DOHH2 (cell line): ENCODE data around the gene USP17L5.
"Not testable (repeated sequence)": the region's sequence is repeated elsewhere in the genome, so short reads cannot be mapped to it uniquely, and the experiment has no call there.

ENCODE experiments used
- H3F3A ChIP-seq: fragments of 200-600 bp; sonication (generic), shearing (Covaris generic); 2 replicates; pipeline ENCODE4 v1.6.0; 2016; ENCODE audit warnings: antibody characterized with exemption, mild to moderate bottlenecking; ENCODE audit not compliant: control insufficient read depth, insufficient read depth
- H3K27ac ChIP-seq: fragments of 200-600 bp; sonication (generic); 2 replicates; pipeline ENCODE4 v1.5.1; 2014; ENCODE audit warnings: low read depth, mild to moderate bottlenecking, low read length, moderate library complexity
- H3K27me3 ChIP-seq: fragments of 200-600 bp; sonication (generic); 2 replicates; pipeline ENCODE4 v1.6.1; 2014; ENCODE audit warnings: mild to moderate bottlenecking, low read length, mixed read lengths; ENCODE audit not compliant: control insufficient read depth
- H3K36me3 ChIP-seq: fragments of 200-600 bp; sonication (generic); 2 replicates; pipeline ENCODE4 v1.6.1; 2014; ENCODE audit warnings: mild to moderate bottlenecking, low read length, moderate library complexity, mixed read lengths; ENCODE audit not compliant: control insufficient read depth
- H3K4me1 ChIP-seq: fragments of 200-600 bp; sonication (generic); 2 replicates; pipeline ENCODE4 v1.6.1; 2014; ENCODE audit warnings: mild to moderate bottlenecking, low read length, mixed read lengths; ENCODE audit not compliant: control insufficient read depth
- H3K4me2 ChIP-seq: fragments of 200-600 bp; sonication (generic); 2 replicates; pipeline ENCODE4 v1.6.0; 2014; ENCODE audit warnings: mild to moderate bottlenecking, low read length, moderate library complexity
- H3K4me3 ChIP-seq: fragments of 200-600 bp; sonication (generic); 2 replicates; pipeline ENCODE4 v1.5.1; 2014; ENCODE audit warnings: mild to moderate bottlenecking, low read length, mixed read lengths
- H3K79me2 ChIP-seq: fragments of 200-600 bp; sonication (generic); 2 replicates; pipeline ENCODE4 v1.6.1; 2014; ENCODE audit warnings: mild to moderate bottlenecking, low read length, mixed read lengths; ENCODE audit not compliant: control insufficient read depth
- H3K9me2 ChIP-seq: fragments of 200-600 bp; sonication (generic); replicated peaks from 2 replicates; pipeline ENCODE4 v1.6.1; 2014; ENCODE audit warnings: mild to moderate bottlenecking, low read length, mixed read lengths; ENCODE audit not compliant: control insufficient read depth
- H3K9me3 ChIP-seq: fragments of 200-600 bp; sonication (generic); 2 replicates; pipeline ENCODE4 v1.6.1; 2014; ENCODE audit warnings: antibody characterized with exemption, low read length, mixed read lengths; ENCODE audit not compliant: control insufficient read depth, insufficient read depth
- H4K20me1 ChIP-seq: fragments of 200-600 bp; sonication (generic); 2 replicates; pipeline ENCODE4 v1.6.0; 2014; ENCODE audit warnings: low read depth, mild to moderate bottlenecking, antibody characterized with exemption, low read length, moderate library complexity; ENCODE audit not compliant: control insufficient read depth, insufficient read depth
- CTCF ChIP-seq: fragments of 200-600 bp; sonication (generic); IDR thresholded peaks from one replicate; pipeline ENCODE4 v1.5.1; 2014; ENCODE audit warnings: antibody characterized with exemption, mild to moderate bottlenecking, low read depth, low read length; ENCODE audit not compliant: poor library complexity, severe bottlenecking
- EZH2phosphoT487 ChIP-seq: fragments of 200-600 bp; sonication (generic); IDR thresholded peaks from 2 replicates; pipeline ENCODE4 v1.6.1; 2017; ENCODE audit warnings: borderline replicate concordance, mild to moderate bottlenecking, antibody characterized with exemption, low read length, moderate library complexity, mixed read lengths

Gene USP17L5

DNA sequence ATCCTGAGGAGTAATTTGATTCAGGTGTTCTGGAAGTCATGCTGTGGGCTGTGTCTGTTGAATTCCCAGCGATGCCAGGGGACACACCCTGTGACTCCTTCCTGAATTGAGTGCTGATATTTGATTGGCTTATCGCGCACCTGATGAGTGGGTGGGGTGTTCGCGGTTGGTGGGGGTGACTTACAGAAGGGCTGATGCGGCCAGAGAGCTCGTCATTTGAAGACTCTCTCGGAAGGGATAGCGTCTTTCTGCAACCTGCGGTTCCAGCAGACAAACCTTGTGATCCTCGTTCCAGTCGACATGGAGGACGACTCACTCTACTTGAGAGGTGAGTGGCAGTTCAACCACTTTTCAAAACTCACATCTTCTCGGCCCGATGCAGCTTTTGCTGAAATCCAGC is 14.1 kb downstream of the USP17L5 start, which contains the start of gene USP17L29:
TSS of gene USP17L29 (plus strand) at position 301 of the 400 bp plus-strand sequence. CDS start at position 301, 0 bp downstream.
- not testable (repeated sequence) for H3K4me1 ChIP-seq, H3F3A ChIP-seq, H3K9me3 ChIP-seq, H3K27me3 ChIP-seq, H3K4me3 ChIP-seq, H3K9me2 ChIP-seq, H3K36me3 ChIP-seq, H4K20me1 ChIP-seq, H3K4me2 ChIP-seq, H3K27ac ChIP-seq, H3K79me2 ChIP-seq

- H4K20me1 ChIP-seq, H3K9me3 ChIP-seq, H3K4me2 ChIP-seq, H3K36me3 ChIP-seq, H3K27me3 ChIP-seq, H3K4me1 ChIP-seq, H3F3A ChIP-seq, H3K9me2 ChIP-seq, H3K79me2 ChIP-seq, H3K27ac ChIP-seq, H3K4me3 ChIP-seq: not testable (repeated sequence)
Observed at GRCh38 chr4:9362829-9363228, 23.6 kb downstream of the USP17L5 start, which contains the start of gene USP17L30. Gene USP17L30 (plus strand): TSS chr4:9363129. CDS start chr4:9363129, 0 bp downstream.

- H3K27ac ChIP-seq, H4K20me1 ChIP-seq, H3K9me3 ChIP-seq, H3K4me1 ChIP-seq, H3F3A ChIP-seq, H3K27me3 ChIP-seq, H3K4me2 ChIP-seq, H3K4me3 ChIP-seq, H3K36me3 ChIP-seq, H3K79me2 ChIP-seq, H3K9me2 ChIP-seq: not testable (repeated sequence)
Observed at GRCh38 chr4:9379881-9380280, 40.7 kb downstream of the USP17L5 start.

DNA sequence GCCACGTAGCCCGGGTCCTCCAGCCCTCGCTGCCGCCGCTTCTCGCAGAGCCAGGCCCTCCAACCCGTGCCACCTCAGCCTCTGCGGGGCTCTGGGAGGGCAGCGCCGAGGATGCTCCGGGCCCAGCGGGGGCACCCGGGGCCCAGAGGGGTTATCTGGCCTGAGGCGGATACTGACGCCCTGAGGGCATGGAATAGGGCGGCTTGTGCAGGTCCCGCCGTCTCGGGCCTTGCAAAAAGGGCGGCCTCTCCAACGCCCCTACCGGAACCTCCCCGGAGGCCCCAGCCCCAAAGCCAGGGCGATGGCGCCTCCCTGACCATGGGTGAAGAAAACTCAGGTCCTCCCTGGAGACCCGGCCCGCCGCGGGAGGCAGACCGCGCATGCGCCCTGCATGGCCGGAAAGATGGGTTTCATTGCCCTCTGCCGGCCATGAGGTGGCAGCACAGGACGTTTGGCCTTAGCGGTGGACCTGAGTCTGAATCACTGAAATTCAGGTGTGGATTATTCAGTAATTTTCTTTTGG is 41.9 kb downstream of the USP17L5 start:
- not testable (repeated sequence) for H3K4me1 ChIP-seq, H3K9me2 ChIP-seq, H3K4me2 ChIP-seq, H3K27me3 ChIP-seq, H4K20me1 ChIP-seq, H3K4me3 ChIP-seq, H3K27ac ChIP-seq, H3K79me2 ChIP-seq, H3K9me3 ChIP-seq, H3F3A ChIP-seq, H3K36me3 ChIP-seq
- TF ChIP-seq CTCF, result peak; percentile 43

DNA sequence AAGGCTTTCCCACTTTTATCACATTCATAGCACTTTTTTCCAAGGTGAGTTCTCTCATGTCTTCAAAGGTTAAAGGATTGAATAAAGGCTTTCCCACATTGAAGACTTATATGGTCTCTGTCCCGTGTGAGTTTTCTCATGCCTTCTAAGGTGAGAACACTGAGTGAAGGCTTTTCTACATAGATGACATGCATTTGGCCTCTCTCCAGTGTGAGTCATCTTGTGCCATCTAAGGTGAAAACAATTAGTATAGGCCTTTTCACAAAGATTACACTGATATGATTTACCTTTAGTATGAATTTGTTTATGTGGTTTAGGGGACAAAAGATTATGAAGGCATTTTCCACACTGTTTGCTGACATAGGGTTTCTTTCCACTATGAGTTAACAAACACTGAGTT is 44.9 kb downstream of the USP17L5 start:
- no peak overlapping the region for H3K4me3 ChIP-seq
- H3F3A ChIP-seq, result no peaks in the 10 kb centered on the region
- no peaks in the 10 kb centered on the region for H3K9me2 ChIP-seq
- H3K79me2 ChIP-seq, result no peaks in the 10 kb centered on the region
- H3K4me1 ChIP-seq, result no peaks in the 10 kb centered on the region
- H3K36me3 ChIP-seq, result no peaks in the 10 kb centered on the region
- no peak overlapping the region for H3K4me2 ChIP-seq
- no peaks in the 10 kb centered on the region for H3K9me3 ChIP-seq
- no peak for TF ChIP-seq CTCF
- no peak for TF ChIP-seq EZH2phosphoT487
- no peak overlapping the region for H3K27ac ChIP-seq
- no peaks in the 10 kb centered on the region for H3K27me3 ChIP-seq
- no peaks in the 10 kb centered on the region for H4K20me1 ChIP-seq

DNA sequence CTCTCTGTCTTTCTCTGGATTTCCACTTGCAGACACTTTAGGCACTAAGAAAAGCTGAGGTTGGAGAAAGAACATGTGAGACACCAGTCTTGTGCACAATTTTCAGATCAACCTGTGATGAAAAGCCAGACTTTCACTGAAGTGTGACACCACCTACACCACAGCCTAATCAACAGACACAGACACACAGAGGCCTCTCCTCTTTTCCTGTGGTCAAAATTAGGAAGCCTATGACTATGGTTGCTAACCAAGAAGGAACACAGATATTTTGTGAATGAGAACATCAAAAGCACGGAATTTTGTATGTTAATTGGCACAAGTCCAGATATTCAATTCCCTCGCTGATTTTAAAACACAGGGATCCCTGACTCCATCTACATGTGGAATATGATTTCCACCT is 49.8 kb downstream of the USP17L5 start:
- not testable (repeated sequence) for H3K4me1 ChIP-seq, H3K27me3 ChIP-seq, H3K27ac ChIP-seq, H4K20me1 ChIP-seq, H3K36me3 ChIP-seq, H3F3A ChIP-seq, H3K4me2 ChIP-seq, H3K4me3 ChIP-seq, H3K9me3 ChIP-seq, H3K79me2 ChIP-seq, H3K9me2 ChIP-seq
